Endothelial cell of umbilical vein (primary cell): ENCODE measurements around the gene CLSTN1. TPM values are rescaled to one million over a fixed set of nuclear protein-coding genes. Genes with fewer than 3 reads are reported as not detected.

Experiments used
- BruUV-seq: library from RNA; stranded (reverse); fragments of 400-500 nt; replicated peaks from 2 replicates; lab custom pipeline; 2021; lab: Mats Ljungman, UMichigan
- CTCF ChIA-PET: fragments of 300-600, 350-600 bp; sonication (Branson Sonifier 250); formaldehyde crosslinking; loops from one replicate; lab custom pipeline; 2021; ENCODE audit warnings: antibody characterized with exemption, inconsistent platforms; lab: Charles Lee
- POLR2A ChIA-PET: fragments of 300-600, 350-600 bp; sonication (Branson Sonifier 250); formaldehyde crosslinking; loops from one replicate; lab custom pipeline; 2021; ENCODE audit warnings: antibody characterized with exemption, inconsistent platforms; lab: Charles Lee
- DNase-seq: peaks from one replicate; pipeline ENCODE4 v3.0.0-alpha.2; 2011; ENCODE audit warnings: low read depth, low spot score
- FAIRE-seq: peaks from 2 replicates; lab custom pipeline; 2011; peaks lifted over from hg19 to GRCh38; lab: Jason Lieb, UNC
- H2AFZ ChIP-seq: 2 replicates; pipeline ENCODE4 v1.6.0; 2012; ENCODE audit warnings: low read depth, low read length, control low read depth, inconsistent platforms
- H3K27ac ChIP-seq: 2 replicates; pipeline ENCODE4 v1.5.1; 2011; ENCODE audit warnings: low read depth, mild to moderate bottlenecking, control low read depth, low read length, moderate library complexity; ENCODE audit not compliant: insufficient read depth
- H3K27me3 ChIP-seq, 2 experiments: 2 replicates each; pipeline versions ENCODE4 v1.6.0 to v1.6.1; 2011; ENCODE audit warnings: low read length in 2 of 2, mixed read lengths in 1 of 2; ENCODE audit not compliant: control insufficient read depth in 2 of 2, insufficient read depth in 2 of 2
- H3K36me3 ChIP-seq, 2 experiments: 2 replicates in 1 of 2; 3 replicates in 1 of 2; pipeline ENCODE4 v1.5.1; 2011; ENCODE audit warnings: low read length in 2 of 2, mild to moderate bottlenecking in 1 of 2, moderate library complexity in 1 of 2; ENCODE audit not compliant: control insufficient read depth in 2 of 2, insufficient read depth in 2 of 2; ENCODE audit errors: extremely low read depth in 1 of 2
- H3K4me1 ChIP-seq: 3 replicates; pipeline ENCODE4 v1.5.1; 2011; ENCODE audit warnings: mild to moderate bottlenecking, low read length; ENCODE audit not compliant: control insufficient read depth, insufficient read depth; ENCODE audit errors: extremely low read depth
- H3K4me2 ChIP-seq: 2 replicates; pipeline ENCODE4 v1.6.1; 2011; ENCODE audit warnings: low read length, control low read depth, mixed read lengths; ENCODE audit not compliant: insufficient read depth
- H3K4me3 ChIP-seq, 3 experiments: fragments of 200-600 bp in 1 of 3; sonication (generic), shearing (Covaris generic) in 1 of 3; replicated peaks in 1 of 3; 2 replicates each; pipeline ENCODE4 v1.5.1; 2011 to 2016; ENCODE audit warnings: control low read depth in 3 of 3, low read length in 3 of 3, mild to moderate bottlenecking in 2 of 3, inconsistent platforms in 1 of 3, low read depth in 1 of 3, moderate library complexity in 1 of 3; ENCODE audit not compliant: insufficient read depth in 1 of 3
- H3K79me2 ChIP-seq: 2 replicates; pipeline ENCODE4 v1.6.0; 2012; ENCODE audit warnings: low read length, inconsistent platforms; ENCODE audit not compliant: control insufficient read depth, insufficient read depth
- H3K9ac ChIP-seq: replicated peaks from 2 replicates; pipeline ENCODE3; 2011; ENCODE audit warnings: low read length, control low read depth; ENCODE audit not compliant: insufficient read depth; ENCODE audit errors: extremely low read depth
- H3K9me1 ChIP-seq: replicated peaks from 3 replicates; pipeline ENCODE4 v1.6.0; 2011; ENCODE audit warnings: mild to moderate bottlenecking, low read length; ENCODE audit not compliant: control insufficient read depth, insufficient read depth; ENCODE audit errors: extremely low read depth
- H3K9me3 ChIP-seq: replicated peaks from 2 replicates; pipeline ENCODE4 v1.5.1; 2012; ENCODE audit warnings: low read length, inconsistent platforms; ENCODE audit not compliant: control insufficient read depth, insufficient read depth
- H4K20me1 ChIP-seq: replicated peaks from 2 replicates; pipeline ENCODE3; 2011; ENCODE audit warnings: mild to moderate bottlenecking, low read length; ENCODE audit not compliant: control insufficient read depth, insufficient read depth; ENCODE audit errors: extremely low read depth
- EZH2 ChIP-seq: IDR thresholded peaks from 2 replicates; pipeline ENCODE4 v1.6.1; 2012; ENCODE audit warnings: borderline replicate concordance, low read depth, mild to moderate bottlenecking, moderate library complexity, low read length, inconsistent platforms; ENCODE audit not compliant: severe bottlenecking
- FOS ChIP-seq: IDR thresholded peaks from 2 replicates; pipeline ENCODE4 v1.6.1; 2011; ENCODE audit warnings: mild to moderate bottlenecking, low read length, moderate library complexity, borderline replicate concordance; ENCODE audit not compliant: insufficient read depth
- GATA2 ChIP-seq: IDR thresholded peaks from 2 replicates; pipeline ENCODE4 v1.7.0; 2011; ENCODE audit warnings: low read depth, mild to moderate bottlenecking, moderate library complexity, mixed read lengths, low read length; ENCODE audit not compliant: insufficient read length, insufficient read depth
- JUN ChIP-seq: IDR thresholded peaks from 2 replicates; pipeline ENCODE4 v1.6.1; 2011; ENCODE audit warnings: borderline replicate concordance, low read depth; ENCODE audit not compliant: insufficient read length, insufficient read depth
- MYC ChIP-seq: IDR thresholded peaks from one replicate; pipeline ENCODE4 v1.6.1; 2011; ENCODE audit warnings: mild to moderate bottlenecking, low read depth, low read length
- POLR2A ChIP-seq: IDR thresholded peaks from 2 replicates; pipeline ENCODE4 v1.6.1; 2012; ENCODE audit warnings: low read depth, mild to moderate bottlenecking, control low read depth, low read length
- POLR2AphosphoS5 ChIP-seq: IDR thresholded peaks from 2 replicates; pipeline ENCODE4 v1.6.1; 2012; ENCODE audit warnings: low read depth, mild to moderate bottlenecking, control low read depth, low read length, moderate library complexity; ENCODE audit not compliant: insufficient read depth
- dilution Hi-C: fragments of 300-500 bp; cut with MboI; formaldehyde crosslinking; loops from one replicate; pipeline ENCODE4 v1.15.0; 2019; ENCODE audit warnings: low sequenced_read_pairs; ENCODE audit not compliant: extremely low pct_ligation_motif_present
- intact Hi-C: fragments of 100-400 bp; cut with micrococcal nuclease; formaldehyde crosslinking; loops from one replicate; pipeline ENCODE4 v1.10.0; 2022
- polyA plus RNA-seq, 4 experiments: library from polyadenylated mRNA; depleted of rRNA in 3 of 4; stranded (reverse) in 3 of 4; unstranded in 1 of 4; fragments of >200 nt; gene quantifications; 2 replicates each; pipeline versions ENCODE4 v1.2.1 to v1.2.3, GENCODE V29; 2011 to 2012; ENCODE audit warnings: missing spikeins in 1 of 4
- total RNA-seq: library from RNA; stranded (reverse); gene quantifications from 2 replicates; pipeline ENCODE4 v1.2.3, GENCODE V29; 2021
- TF ChIP-seq, protein P1 (sequence below): IDR thresholded peaks from 2 replicates; pipeline ENCODE4 v1.6.1; 2011; ENCODE audit not compliant: insufficient read depth, insufficient read length
- TF ChIP-seq, protein P2 (sequence below), 2 donors: IDR thresholded peaks; 1 replicate in 1 of 2; 2 replicates in 1 of 2; pipeline ENCODE4 v1.5.1; 2011; ENCODE audit warnings: low read length in 2 of 2, mild to moderate bottlenecking in 2 of 2, moderate library complexity in 2 of 2, control low read depth in 1 of 2, inconsistent platforms in 1 of 2, low read depth in 1 of 2; ENCODE audit not compliant: insufficient read depth in 1 of 2; ENCODE audit errors: extremely low read depth in 1 of 2

CLSTN1 gene
- total and polyA plus RNA-seq, 2 donors (not counting 3 experiments of a cell fraction or from before 2014, with no cell fraction given): 49.1 to 130 TPM

DNA sequence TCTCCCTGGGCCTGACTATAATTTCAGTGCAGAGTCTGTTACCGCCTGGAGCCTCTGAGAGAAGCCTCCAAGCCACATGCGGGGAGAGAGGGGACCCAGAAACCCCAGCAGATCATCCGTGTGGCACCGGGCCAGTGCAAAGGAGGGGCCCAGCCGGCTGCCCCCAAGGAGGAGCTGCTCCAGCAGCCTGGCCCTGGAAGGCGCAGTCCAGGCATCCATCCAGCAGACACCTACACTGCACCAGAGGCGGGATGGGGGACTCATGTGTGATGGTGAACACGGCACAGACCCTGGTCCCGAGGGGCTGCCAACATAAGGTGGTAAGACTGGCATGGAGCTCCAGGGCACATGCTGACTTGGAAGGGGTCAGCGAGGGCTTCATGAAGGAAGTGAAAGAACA lies 39.6 kb upstream of the CLSTN1 start:
- peaks cover 15% of the 10 kb centered on the region for H3K4me1 ChIP-seq
- H3K9ac ChIP-seq: no peak overlapping the region
- POLR2A ChIA-PET: no interaction called here
- DNase-seq (no peak), FAIRE-seq (no peak)
- H3K79me2 ChIP-seq: no peaks in the 10 kb centered on the region
- H3K36me3 ChIP-seq: no peaks in the 10 kb centered on the region
- no peaks in the 10 kb centered on the region for H3K9me1 ChIP-seq
- intact Hi-C loops (no loop called here), dilution Hi-C loops (no loop called here)
- CTCF ChIA-PET: interaction anchor here (3.9 to 6.9 kb wide), 2 partner anchors 78 to 236 kb away, joined by 14 to 82 read pairs; no protein-coding TSS in a partner anchor
- no peaks in the 10 kb centered on the region for H4K20me1 ChIP-seq
- no peaks in the 10 kb centered on the region for H3K27me3 ChIP-seq
- H3K4me2 ChIP-seq: no peak overlapping the region
- BruUV-seq: no TSS peak
- TF ChIP-seq FOS: no peak
- TF ChIP-seq, protein P1, sequence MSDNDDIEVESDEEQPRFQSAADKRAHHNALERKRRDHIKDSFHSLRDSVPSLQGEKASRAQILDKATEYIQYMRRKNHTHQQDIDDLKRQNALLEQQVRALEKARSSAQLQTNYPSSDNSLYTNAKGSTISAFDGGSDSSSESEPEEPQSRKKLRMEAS: no peak
- TF ChIP-seq, protein P2, sequence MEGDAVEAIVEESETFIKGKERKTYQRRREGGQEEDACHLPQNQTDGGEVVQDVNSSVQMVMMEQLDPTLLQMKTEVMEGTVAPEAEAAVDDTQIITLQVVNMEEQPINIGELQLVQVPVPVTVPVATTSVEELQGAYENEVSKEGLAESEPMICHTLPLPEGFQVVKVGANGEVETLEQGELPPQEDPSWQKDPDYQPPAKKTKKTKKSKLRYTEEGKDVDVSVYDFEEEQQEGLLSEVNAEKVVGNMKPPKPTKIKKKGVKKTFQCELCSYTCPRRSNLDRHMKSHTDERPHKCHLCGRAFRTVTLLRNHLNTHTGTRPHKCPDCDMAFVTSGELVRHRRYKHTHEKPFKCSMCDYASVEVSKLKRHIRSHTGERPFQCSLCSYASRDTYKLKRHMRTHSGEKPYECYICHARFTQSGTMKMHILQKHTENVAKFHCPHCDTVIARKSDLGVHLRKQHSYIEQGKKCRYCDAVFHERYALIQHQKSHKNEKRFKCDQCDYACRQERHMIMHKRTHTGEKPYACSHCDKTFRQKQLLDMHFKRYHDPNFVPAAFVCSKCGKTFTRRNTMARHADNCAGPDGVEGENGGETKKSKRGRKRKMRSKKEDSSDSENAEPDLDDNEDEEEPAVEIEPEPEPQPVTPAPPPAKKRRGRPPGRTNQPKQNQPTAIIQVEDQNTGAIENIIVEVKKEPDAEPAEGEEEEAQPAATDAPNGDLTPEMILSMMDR (IDR thresholded peaks at IDR 0.05; ENCODE audit: extremely low read depth in 1 of 2, insufficient read depth in 1 of 2, low read depth in 1 of 2, low read length in 2 of 2): no peak
- no peak for TF ChIP-seq GATA2
- no peak for TF ChIP-seq POLR2A
- no peak for TF ChIP-seq JUN
- TF ChIP-seq MYC: no peak
- no peak for TF ChIP-seq EZH2
- no peak for TF ChIP-seq POLR2AphosphoS5
- no peak overlapping the region for H2AFZ ChIP-seq
- no peak overlapping the region for H3K27ac ChIP-seq
- no peak overlapping the region for H3K4me3 ChIP-seq
- no peaks in the 10 kb centered on the region for H3K9me3 ChIP-seq
